GM20000 (cell line): Measurements from ENCODE around the gene CD300A.
"Not testable (repeated sequence)": the region's sequence is repeated elsewhere in the genome, so short reads cannot be mapped to it uniquely, and the experiment has no call there.

Source experiments
- DNase-seq: peaks from one replicate; pipeline ENCODE4 v3.0.0; 2012; ENCODE audit warnings: low spot score
- TF ChIP-seq, protein P1 (sequence below): IDR thresholded peaks from 2 replicates; pipeline ENCODE4 v1.5.1; 2012; ENCODE audit warnings: mild to moderate bottlenecking, control low read depth; ENCODE audit errors: extremely low read depth, missing control alignments

The CD300A gene

DNA sequence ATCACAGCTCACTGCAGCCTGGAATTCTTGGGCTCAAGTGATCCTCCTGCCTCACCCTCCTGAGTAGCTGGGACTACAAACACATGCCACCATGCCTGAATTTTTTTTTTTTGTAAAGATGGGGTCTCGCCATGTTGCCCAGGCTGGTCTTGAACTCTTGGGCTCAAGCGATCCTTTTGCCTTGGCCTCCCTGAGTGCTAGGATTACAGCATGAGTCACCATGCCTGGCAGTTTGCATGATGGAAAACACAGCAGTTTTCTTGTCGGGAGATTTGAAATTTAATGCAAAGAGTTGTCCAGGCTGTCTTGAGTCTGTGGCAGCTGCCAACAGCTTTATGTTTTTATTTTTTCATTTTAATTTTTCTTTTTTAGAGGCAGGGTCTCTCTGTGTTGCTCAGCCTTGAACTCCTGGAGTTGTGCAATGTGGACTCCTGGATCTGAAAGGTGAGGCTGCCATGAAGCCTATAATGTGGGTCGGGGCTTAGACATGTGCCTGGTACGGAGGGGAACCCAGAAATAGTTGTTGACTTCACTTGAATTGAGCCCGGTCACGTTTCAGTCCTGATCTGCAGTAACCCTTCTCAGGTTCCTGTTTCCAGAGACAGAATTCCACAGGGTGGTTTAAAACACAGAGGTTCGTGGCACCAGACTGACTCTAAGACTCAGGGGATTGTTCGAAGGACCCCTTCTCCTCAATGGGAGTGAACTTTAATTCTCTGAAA, 18.7 kb downstream of the CD300A start:
- TF ChIP-seq, protein P1, sequence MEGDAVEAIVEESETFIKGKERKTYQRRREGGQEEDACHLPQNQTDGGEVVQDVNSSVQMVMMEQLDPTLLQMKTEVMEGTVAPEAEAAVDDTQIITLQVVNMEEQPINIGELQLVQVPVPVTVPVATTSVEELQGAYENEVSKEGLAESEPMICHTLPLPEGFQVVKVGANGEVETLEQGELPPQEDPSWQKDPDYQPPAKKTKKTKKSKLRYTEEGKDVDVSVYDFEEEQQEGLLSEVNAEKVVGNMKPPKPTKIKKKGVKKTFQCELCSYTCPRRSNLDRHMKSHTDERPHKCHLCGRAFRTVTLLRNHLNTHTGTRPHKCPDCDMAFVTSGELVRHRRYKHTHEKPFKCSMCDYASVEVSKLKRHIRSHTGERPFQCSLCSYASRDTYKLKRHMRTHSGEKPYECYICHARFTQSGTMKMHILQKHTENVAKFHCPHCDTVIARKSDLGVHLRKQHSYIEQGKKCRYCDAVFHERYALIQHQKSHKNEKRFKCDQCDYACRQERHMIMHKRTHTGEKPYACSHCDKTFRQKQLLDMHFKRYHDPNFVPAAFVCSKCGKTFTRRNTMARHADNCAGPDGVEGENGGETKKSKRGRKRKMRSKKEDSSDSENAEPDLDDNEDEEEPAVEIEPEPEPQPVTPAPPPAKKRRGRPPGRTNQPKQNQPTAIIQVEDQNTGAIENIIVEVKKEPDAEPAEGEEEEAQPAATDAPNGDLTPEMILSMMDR, result no peak
- peak; percentile 1 for DNase-seq

DNA sequence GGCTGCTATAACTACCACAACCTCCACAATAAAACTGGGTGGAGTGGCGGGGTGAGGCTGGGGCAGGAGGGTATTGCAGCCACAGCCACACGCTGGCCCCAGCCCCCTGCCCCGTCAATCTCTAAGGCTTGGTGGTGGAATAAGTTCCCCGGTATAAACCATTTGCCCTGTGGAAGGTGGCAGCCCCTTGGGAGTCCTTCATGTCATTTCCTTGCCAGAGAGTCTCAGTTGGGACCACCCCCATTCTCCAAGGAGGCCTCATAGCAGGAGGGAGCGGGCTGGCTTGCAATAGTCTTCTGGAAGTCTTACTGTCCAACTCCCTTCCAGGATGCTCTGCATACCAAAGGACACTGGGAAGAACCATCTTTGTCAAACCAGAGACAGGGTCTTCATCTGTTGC, 19.4 kb downstream of the CD300A start:
- no peak for DNase-seq
- TF ChIP-seq, protein P1, result no peak

DNA sequence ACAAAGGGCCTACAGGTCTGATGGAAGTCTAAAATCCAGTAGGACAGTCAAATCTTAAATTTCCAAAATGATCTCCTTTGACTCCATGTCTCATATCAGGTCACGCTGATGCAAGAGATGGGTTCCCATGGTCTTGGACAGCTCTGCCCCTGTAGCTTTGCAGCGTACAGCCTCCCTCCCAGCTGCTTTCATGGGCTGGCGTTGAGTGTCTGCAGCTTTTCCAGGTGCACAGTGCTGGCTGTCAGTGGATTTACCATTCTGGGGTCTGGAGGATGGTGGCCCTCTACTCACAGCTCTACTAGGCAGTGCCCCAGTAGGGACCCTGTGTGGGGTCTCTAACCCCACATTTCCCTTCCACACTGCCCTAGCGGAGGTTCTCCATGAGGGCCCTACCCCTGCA, 21.8 kb downstream of the CD300A start:
- not testable (repeated sequence) for DNase-seq

DNA sequence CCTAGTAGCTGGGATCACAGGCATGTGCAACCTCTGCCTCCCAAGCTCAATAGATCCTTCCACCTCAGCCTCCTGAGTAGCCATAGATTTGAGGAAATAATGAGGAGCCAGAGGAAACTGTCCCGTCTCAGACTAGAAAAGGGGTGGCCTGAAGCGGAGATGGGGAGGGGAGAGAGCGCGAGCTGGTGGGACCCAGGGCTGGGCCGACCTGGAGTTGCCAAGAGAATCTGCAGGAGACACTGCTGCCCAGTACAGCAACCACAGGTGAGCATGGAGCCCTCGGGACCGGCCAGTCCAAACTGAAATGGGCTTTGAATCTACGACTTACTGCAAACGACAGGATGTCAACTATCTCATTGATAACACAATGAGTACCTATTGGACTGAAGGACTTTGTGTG, 24.3 kb downstream of the CD300A start:
- TF ChIP-seq, protein P1, result no peak
- no peak for DNase-seq

DNA sequence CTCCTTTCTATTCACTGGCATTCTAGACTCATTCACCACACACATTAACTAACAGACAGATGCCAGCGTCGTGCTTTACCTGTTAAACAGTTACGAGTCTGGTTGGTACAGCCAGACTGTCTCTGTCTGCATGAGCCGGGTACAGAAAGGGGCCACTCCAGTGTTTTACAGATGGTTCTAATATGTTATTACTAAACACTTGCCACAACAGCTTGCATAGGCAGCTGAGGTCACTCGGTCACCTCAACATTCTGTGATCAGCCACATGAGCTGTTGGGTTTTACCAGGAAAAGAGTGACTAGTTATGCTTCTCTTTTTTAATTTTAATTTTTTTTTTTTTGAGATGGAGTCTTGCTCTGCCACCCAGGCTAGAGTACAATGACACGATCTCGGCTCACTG, 25.2 kb downstream of the CD300A start:
- TF ChIP-seq, protein P1, result no peak
- DNase-seq, result no peak

DNA sequence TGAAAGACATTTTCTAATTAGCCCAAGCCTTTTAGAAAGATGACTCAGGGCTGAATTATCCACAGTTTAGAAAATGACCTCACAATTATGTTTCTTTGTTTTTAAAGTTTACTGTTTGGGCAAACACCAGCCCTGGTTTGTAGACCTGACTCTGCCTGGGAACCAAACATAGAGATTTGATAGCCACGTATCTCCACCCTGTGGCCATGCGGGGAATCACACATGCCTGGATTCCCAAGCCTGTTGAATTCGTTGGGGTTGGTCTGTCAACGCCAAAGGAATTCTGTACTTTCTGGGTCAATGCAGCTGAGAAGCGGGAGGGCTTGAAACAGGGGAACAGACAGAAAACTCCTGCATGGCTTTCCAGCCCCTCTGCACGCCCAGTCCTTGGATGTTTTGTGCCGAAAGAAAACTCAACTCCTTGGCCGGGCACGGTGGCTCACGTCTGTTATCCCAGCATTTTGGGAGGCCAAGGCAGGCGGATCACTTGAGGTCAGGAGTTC, 26.9 kb downstream of the CD300A start:
- DNase-seq, result peak; percentile 68

DNA sequence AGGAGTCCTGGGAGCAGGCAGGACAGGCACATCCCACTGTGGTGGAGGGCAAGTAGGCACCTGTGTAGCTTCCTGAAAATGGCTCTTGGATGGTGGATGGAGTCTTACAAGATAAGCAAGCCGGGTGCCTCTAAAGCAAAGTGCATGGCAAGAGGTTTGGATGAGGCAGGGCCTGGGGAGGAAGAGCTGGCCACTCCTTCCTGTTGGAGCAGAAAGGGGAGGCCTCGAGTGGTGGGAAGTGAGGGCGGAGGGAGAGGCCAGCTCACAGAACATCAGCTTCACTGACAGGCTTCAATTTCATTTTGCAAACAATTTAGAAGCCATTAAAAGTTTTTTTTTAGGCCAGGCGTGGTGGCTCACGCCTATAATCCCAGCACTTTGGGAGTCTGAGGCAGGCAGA, 31.0 kb downstream of the CD300A start:
- no peak for DNase-seq
- TF ChIP-seq, protein P1, result no peak

More for the DNA sequence above, 26.9 kb downstream of the CD300A start:
- TF ChIP-seq, protein P1, result peak; percentile 93

DNA sequence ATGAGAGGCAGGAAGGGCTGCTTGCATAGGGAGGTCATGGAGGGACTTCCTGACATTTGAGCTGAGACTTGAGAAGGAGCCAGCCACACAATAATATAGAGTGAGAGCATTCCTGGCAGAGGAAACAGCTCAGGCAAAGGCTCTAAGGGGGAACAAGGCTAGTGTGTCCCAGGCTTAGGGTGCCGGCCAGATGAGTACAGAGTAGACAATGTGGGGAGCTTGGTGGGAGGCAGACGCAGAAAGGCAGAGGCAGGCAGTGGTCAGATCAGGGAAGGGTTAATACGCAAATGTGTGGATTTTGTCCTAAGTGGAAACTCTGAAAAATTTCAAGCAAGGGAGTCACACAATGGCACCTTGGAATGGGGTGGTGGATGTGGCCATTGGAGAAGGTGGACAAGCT, 33.6 kb downstream of the CD300A start:
- TF ChIP-seq, protein P1, result no peak
- no peak for DNase-seq
